H1 (cell line): Measurements from ENCODE around the gene LITAFD. TPM values are rescaled to one million over a fixed set of nuclear protein-coding genes. Genes with fewer than 3 reads are reported as not detected.

Source experiments
- CTCF ChIA-PET: fragments of 300-600 bp; sonication (Branson Sonifier 250); formaldehyde crosslinking; loops from one replicate; lab custom pipeline; 2021; ENCODE audit not compliant: partially characterized antibody; lab: Charles Lee
- POLR2A ChIA-PET: fragments of 300-600 bp; sonication (Branson Sonifier 250); formaldehyde crosslinking; loops from one replicate; lab custom pipeline; 2021; ENCODE audit warnings: inconsistent platforms; ENCODE audit not compliant: partially characterized antibody; lab: Charles Lee
- DNase-seq, 2 experiments: peaks; one replicate each; pipeline versions ENCODE4 v3.0.0 to v3.0.0-alpha.2; 2010 to 2022; ENCODE audit warnings: low spot score in 2 of 2, low read depth in 1 of 2, mixed read lengths in 1 of 2
- FAIRE-seq: peaks from 2 replicates; lab custom pipeline; 2011; peaks lifted over from hg19 to GRCh38; lab: Jason Lieb, UNC
- H2AFZ ChIP-seq: 2 replicates; pipeline ENCODE4 v1.8.1; 2012; ENCODE audit warnings: low read length, inconsistent platforms
- H2AK5ac ChIP-seq: 2 replicates; pipeline ENCODE4 v1.6.1; 2013; ENCODE audit warnings: low read depth, low read length
- H2BK120ac ChIP-seq: replicated peaks from 2 replicates; pipeline ENCODE3; 2013; ENCODE audit warnings: low read depth, low read length, inconsistent platforms
- H2BK12ac ChIP-seq: 2 replicates; pipeline ENCODE4 v1.6.1; 2013; ENCODE audit warnings: low read depth, low read length
- H2BK15ac ChIP-seq: 2 replicates; pipeline ENCODE4 v1.6.1; 2013; ENCODE audit warnings: low read length
- H2BK20ac ChIP-seq: 2 replicates; pipeline ENCODE4 v1.6.1; 2013; ENCODE audit warnings: low read length
- H2BK5ac ChIP-seq: 2 replicates; pipeline ENCODE4 v1.6.1; 2013; ENCODE audit warnings: low read depth, low read length
- H3K14ac ChIP-seq: 2 replicates; pipeline ENCODE4 v1.6.1; 2013; ENCODE audit warnings: inconsistent platforms; ENCODE audit not compliant: insufficient read length
- H3K18ac ChIP-seq: 2 replicates; pipeline ENCODE4 v1.6.1; 2013; ENCODE audit warnings: low read length; ENCODE audit errors: extremely low read depth
- H3K23ac ChIP-seq: 2 replicates; pipeline ENCODE4 v1.6.1; 2013; ENCODE audit warnings: inconsistent platforms; ENCODE audit not compliant: insufficient read length
- H3K23me2 ChIP-seq: 2 replicates; pipeline ENCODE4 v1.6.1; 2013; ENCODE audit warnings: low read depth, low read length
- H3K27ac ChIP-seq: 2 replicates; pipeline ENCODE4 v1.6.1; 2011; ENCODE audit warnings: low read depth, low read length, inconsistent platforms
- H3K27me3 ChIP-seq, 4 experiments: replicated peaks in 1 of 4; 1 replicate in 1 of 4; 2 replicates in 3 of 4; pipeline versions ENCODE4 v1.6.1 to v1.8.1; 2011 to 2013; ENCODE audit warnings: low read length in 3 of 4, mild to moderate bottlenecking in 3 of 4, inconsistent platforms in 2 of 4, mixed read lengths in 2 of 4, moderate library complexity in 1 of 4; ENCODE audit not compliant: control insufficient read depth in 3 of 4, insufficient read depth in 3 of 4; ENCODE audit errors: extremely low read depth in 1 of 4
- H3K36me3 ChIP-seq, 4 experiments: 2 replicates each; pipeline versions ENCODE4 v1.6.1 to v1.8.1; 2011 to 2013; ENCODE audit warnings: mild to moderate bottlenecking in 4 of 4, low read length in 3 of 4, moderate library complexity in 2 of 4, control low read depth in 1 of 4, inconsistent platforms in 1 of 4; ENCODE audit not compliant: insufficient read depth in 4 of 4, control insufficient read depth in 2 of 4
- H3K4ac ChIP-seq: replicated peaks from 2 replicates; pipeline ENCODE3; 2013; ENCODE audit warnings: low read length, low read depth, mixed read lengths, inconsistent platforms; ENCODE audit not compliant: insufficient read length
- H3K4me1 ChIP-seq, 4 experiments: replicated peaks in 1 of 4; 1 replicate in 1 of 4; 2 replicates in 3 of 4; pipeline versions ENCODE4 v1.6.1 to v1.8.1; 2011 to 2013; ENCODE audit warnings: low read length in 3 of 4, inconsistent platforms in 2 of 4, mixed read lengths in 1 of 4; ENCODE audit not compliant: insufficient read depth in 4 of 4, control insufficient read depth in 3 of 4
- H3K4me2 ChIP-seq, 2 experiments: 2 replicates each; pipeline versions ENCODE4 v1.6.1 to v1.8.1; 2011 to 2013; ENCODE audit warnings: low read depth in 2 of 2, low read length in 2 of 2, control low read depth in 1 of 2, inconsistent platforms in 1 of 2, mild to moderate bottlenecking in 1 of 2; ENCODE audit not compliant: insufficient read depth in 1 of 2
- H3K4me3 ChIP-seq, 4 experiments: fragments of 200-600, 300-600 bp in 1 of 4; sonication (generic), shearing (Covaris generic), sonication (Bioruptor Twin) in 1 of 4; 2 replicates each; pipeline versions ENCODE4 v1.5.1 to v1.8.1; 2011 to 2016; ENCODE audit warnings: low read length in 4 of 4, low read depth in 3 of 4, control low read depth in 2 of 4, inconsistent platforms in 2 of 4, mild to moderate bottlenecking in 2 of 4, mixed read lengths in 1 of 4, moderate library complexity in 1 of 4; ENCODE audit not compliant: insufficient read depth in 2 of 4; ENCODE audit errors: extremely low read depth in 1 of 4
- H3K56ac ChIP-seq: replicated peaks from 2 replicates; pipeline ENCODE3; 2013; ENCODE audit warnings: low read depth, mild to moderate bottlenecking, mixed read lengths, low read length, inconsistent platforms; ENCODE audit not compliant: insufficient read length
- H3K79me1 ChIP-seq: 2 replicates; pipeline ENCODE4 v1.6.1; 2013; ENCODE audit warnings: low read depth, low read length, control low read depth
- H3K79me2 ChIP-seq, 2 experiments: 2 replicates each; pipeline versions ENCODE4 v1.6.1 to v1.8.1; 2012 to 2013; ENCODE audit warnings: low read length in 2 of 2, mild to moderate bottlenecking in 2 of 2, inconsistent platforms in 1 of 2; ENCODE audit not compliant: insufficient read depth in 2 of 2, control insufficient read depth in 1 of 2
- H3K9ac ChIP-seq, 4 experiments: replicated peaks in 1 of 4; 1 replicate in 1 of 4; 2 replicates in 3 of 4; pipeline versions ENCODE4 v1.6.1 to v1.8.1; 2011 to 2013; ENCODE audit warnings: low read depth in 3 of 4, low read length in 3 of 4, control low read depth in 2 of 4, mild to moderate bottlenecking in 2 of 4, moderate library complexity in 2 of 4, inconsistent platforms in 1 of 4; ENCODE audit errors: extremely low read depth in 1 of 4
- H3K9me3 ChIP-seq, 2 experiments: 2 replicates each; pipeline versions ENCODE4 v1.6.1 to v1.8.1; 2012 to 2013; ENCODE audit warnings: mild to moderate bottlenecking in 2 of 2, moderate library complexity in 2 of 2, control low read depth in 1 of 2, inconsistent platforms in 1 of 2, low read depth in 1 of 2, low read length in 1 of 2, mixed read lengths in 1 of 2; ENCODE audit not compliant: insufficient read depth in 2 of 2
- H4K20me1 ChIP-seq, 2 experiments: replicated peaks in 1 of 2; 2 replicates each; pipeline versions ENCODE3 to v1.8.1; 2011 to 2013; ENCODE audit warnings: inconsistent platforms in 2 of 2, low read length in 2 of 2, mild to moderate bottlenecking in 1 of 2; ENCODE audit not compliant: insufficient read depth in 2 of 2, control insufficient read depth in 1 of 2
- H4K5ac ChIP-seq: 2 replicates; pipeline ENCODE4 v1.6.1; 2013; ENCODE audit warnings: low read length, low read depth, mixed read lengths, inconsistent platforms; ENCODE audit not compliant: insufficient read length
- H4K8ac ChIP-seq: 2 replicates; pipeline ENCODE4 v1.8.0; 2013; ENCODE audit warnings: mild to moderate bottlenecking, moderate library complexity, low read length, inconsistent platforms; ENCODE audit not compliant: insufficient read depth; ENCODE audit errors: extremely low read depth
- H4K91ac ChIP-seq: replicated peaks from 2 replicates; pipeline ENCODE3; 2013; ENCODE audit warnings: low read length, mixed read lengths, inconsistent platforms; ENCODE audit not compliant: insufficient read length
- EGR1 ChIP-seq: IDR thresholded peaks from 2 replicates; pipeline ENCODE4 v1.6.1; 2011; ENCODE audit warnings: low read depth, low read length, borderline replicate concordance
- EP300 ChIP-seq, 2 experiments: IDR thresholded peaks; 1 replicate in 1 of 2; 2 replicates in 1 of 2; pipeline ENCODE4 v1.6.1; 2011 to 2012; ENCODE audit warnings: low read depth in 2 of 2, low read length in 2 of 2, mild to moderate bottlenecking in 2 of 2, borderline replicate concordance in 1 of 2, inconsistent platforms in 1 of 2, moderate library complexity in 1 of 2
- SIN3A ChIP-seq, 2 experiments: IDR thresholded peaks in 1 of 2; conservative IDR thresholded peaks in 1 of 2; 2 replicates each; pipeline ENCODE4 v1.6.1; 2011 to 2012; ENCODE audit warnings: low read length in 2 of 2, improper control_type of control experiment in 1 of 2, low read depth in 1 of 2, mild to moderate bottlenecking in 1 of 2
- SP2 ChIP-seq: IDR thresholded peaks from 2 replicates; pipeline ENCODE4 v1.6.1; 2012; ENCODE audit warnings: mild to moderate bottlenecking, low read length, inconsistent platforms
- TAF1 ChIP-seq: IDR thresholded peaks from 2 replicates; pipeline ENCODE4 v1.6.1; 2011; ENCODE audit warnings: mild to moderate bottlenecking, low read depth, low read length
- WGBS, 2 experiments: shearing (Covaris generic) in 1 of 2; methylation state at CpG; one replicate each; pipeline versions ENCODE4 v1.1.6 to v1.1.7; 2013 to 2015; ENCODE audit warnings: low lambda C conversion rate in 2 of 2, mixed read lengths in 2 of 2, inconsistent platforms in 1 of 2, low coverage in 1 of 2, missing lambda C conversion rate in 1 of 2; ENCODE audit not compliant: insufficient replicate concordance in 2 of 2, insufficient coverage in 1 of 2, insufficient read length in 1 of 2; ENCODE audit errors: extremely low coverage in 1 of 2, missing lambda C conversion rate in 1 of 2; 5-methylcytosine and 5-hydroxymethylcytosine counted together
- polyA plus RNA-seq, 7 experiments: library from polyadenylated mRNA; depleted of rRNA in 3 of 7; stranded (reverse) in 5 of 7; unstranded in 2 of 7; fragments of >200 nt in 5 of 7; fragments of 200-250 nt in 2 of 7; gene quantifications; 1 replicate in 5 of 7; 2 replicates in 1 of 7; 4 replicates in 1 of 7; pipeline versions ENCODE4 v1.2.1 to v1.2.3, GENCODE V29; 2011 to 2013; ENCODE audit warnings: missing spikeins in 2 of 7, mixed read lengths in 2 of 7
- total RNA-seq: library from RNA; stranded (reverse); fragmentation: NEBNext Ultra II Directional; extraction: Animal tissue kit (Norgen Biotek cat#: 25700); gene quantifications from 2 replicates; pipeline ENCODE4 v1.2.1, GENCODE V29; 2021

The LITAFD gene
- total and polyA plus RNA-seq, 2 of the 8 experiments (the other 6 are each of a cell fraction or from before 2014, with no cell fraction given), result not detected

DNA sequence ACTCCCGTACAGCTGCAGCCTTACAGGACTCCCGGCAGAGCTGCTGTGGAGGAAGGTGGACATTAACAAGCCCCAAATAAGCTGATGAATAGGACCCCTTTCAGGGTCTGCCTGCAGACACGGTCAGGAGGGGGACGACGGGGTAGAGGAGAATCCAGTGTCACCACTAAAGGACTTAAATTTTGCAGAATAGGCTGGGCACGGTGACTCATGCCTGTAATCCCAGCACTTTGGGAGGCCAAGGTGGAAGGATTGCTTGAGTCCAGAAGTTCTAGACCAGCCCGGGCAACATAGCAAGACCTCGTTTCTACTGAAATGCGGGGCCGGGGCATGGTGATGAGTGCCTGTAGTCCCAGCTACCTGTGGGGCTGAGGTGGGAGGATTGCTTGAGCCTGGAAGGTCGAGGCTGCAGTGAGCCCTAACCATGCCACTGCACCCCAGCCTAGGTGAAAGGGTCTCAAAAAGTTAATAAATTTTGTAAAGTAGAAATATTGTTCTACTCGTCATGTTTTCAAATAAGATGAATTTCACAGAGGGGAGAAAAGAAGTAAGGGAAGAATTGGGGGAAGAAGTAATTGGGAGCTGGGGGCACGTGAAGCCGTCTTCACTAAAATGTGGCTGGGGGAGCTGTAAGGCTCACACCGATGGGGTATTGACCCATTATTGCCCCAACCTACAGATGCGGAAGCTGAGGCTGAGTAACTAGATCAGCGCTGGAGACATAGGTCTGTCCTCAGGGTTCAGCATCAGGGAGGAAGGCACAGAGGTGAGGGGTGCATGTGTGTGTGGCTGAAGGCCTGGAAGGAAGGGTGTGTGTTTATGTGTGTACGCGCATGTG is 4.7 kb downstream of the LITAFD start:
- no peak overlapping the region for H3K9ac ChIP-seq
- CTCF ChIA-PET, result interaction anchor here (0.5 to 4.0 kb wide), 12 partner anchors 8 to 247 kb away, joined by 3 to 14 read pairs (median 4); no protein-coding TSS in a partner anchor

More for the DNA sequence above, 4.7 kb downstream of the LITAFD start:
- Histone ChIP-seq H2BK120ac (no peak overlapping the region), H3K36me3 (peaks cover 8 to 17% (median 12%) of the 10 kb centered on the region in 4 experiments; a peak in 7 of 8 replicates), H2BK20ac (no peak overlapping the region), H3K4me1 (peaks cover 0 to 17% (median 9%) of the 10 kb centered on the region in 4 experiments; a peak in 5 of 7 replicates), H3K27ac (no peak overlapping the region), H4K5ac (no peak overlapping the region), H4K8ac (no peak overlapping the region; the same call in 1 of the 2 replicates), H2BK12ac (no peak overlapping the region), H3K4me2 (0 out of 4 replicates have a peak overlapping the region, but pooled peaks of 1 of the 2 experiments have one; percentile 17), H3K79me1 (no peaks in the 10 kb centered on the region), H3K14ac (no peak overlapping the region), H3K56ac (no peak overlapping the region), H3K79me2 (no peaks in the 10 kb centered on the region), H2BK5ac (peak overlapping the region; percentile 21; the same call in 1 of the 2 replicates), H2AK5ac (0 out of 2 replicates have a peak overlapping the region, but pooled peaks have one; percentile 53), H3K18ac (no peak overlapping the region), H3K27me3 (no peaks in the 10 kb centered on the region), H2BK15ac (no peak overlapping the region), H3K9me3 (no peaks in the 10 kb centered on the region), H4K20me1 (peaks cover 2 to 13% of the 10 kb centered on the region in 2 experiments), H3K23me2 (no peaks in the 10 kb centered on the region), H3K4ac (no peak overlapping the region), H4K91ac (no peak overlapping the region), H2AFZ (no peak overlapping the region), H3K23ac (no peak overlapping the region), H3K4me3 (no peak overlapping the region)
- TF ChIP-seq EGR1 (no peak), SIN3A (conservative IDR thresholded peaks at IDR 0.05 in 1 of 2, IDR thresholded peaks at IDR 0.05 in 1 of 2; ENCODE audit: low read depth in 1 of 2, low read length in 2 of 2) (no peak), EP300 (IDR thresholded peaks at IDR 0.05; ENCODE audit: borderline replicate concordance in 1 of 2, low read depth in 2 of 2, low read length in 2 of 2) (no peak), TAF1 (no peak), SP2 (no peak)
- WGBS, 2 experiments, result 87% methylated on average over 19 of the region's 19 CpGs; no CpG with 5 or more reads in 1 of the 2 experiments
- DNase-seq (no peak), FAIRE-seq (no peak)
- POLR2A ChIA-PET, result interaction anchor here (0.5 to 29.1 kb wide), 6 partner anchors 11 to 58 kb away, joined by 3 to 456 read pairs (median 4); partner anchors contain the start of gene CARHSP1
